ENCODE results near the gene MOG. TPM values are rescaled to one million over a fixed set of nuclear protein-coding genes. Genes with fewer than 3 reads are reported as not detected.
"Not testable (repeated sequence)": the region's sequence is repeated elsewhere in the genome, so short reads cannot be mapped to it uniquely, and the experiment has no call there.

The MOG gene
- total RNA-seq, 1 donor from 2014 or later = not detected

GRCh38 chr6:29637247-29637646 is 19.6 kb upstream of the MOG start:
- no peak for DNase-seq (ENCODE audit: low read depth, low spot score)

- no peak for DNase-seq (ENCODE audit: low read depth, low spot score)
Observed at GRCh38 chr6:29641430-29642148, 15.3 kb upstream of the MOG start.

- no peak for DNase-seq (ENCODE audit: low read depth, low spot score)
Observed at GRCh38 chr6:29647927-29648642, 8.8 kb upstream of the MOG start.

- peak; percentile 88 for DNase-seq (ENCODE audit: low read depth, low spot score)
Observed at GRCh38 chr6:29649701-29650673, 6.9 kb upstream of the MOG start.

GRCh38 chr6:29651413-29652197 is 5.3 kb upstream of the MOG start:
- no peak for DNase-seq (ENCODE audit: low read depth, low spot score)

- DNase-seq (ENCODE audit: low read depth, low spot score) = no peak
Observed at GRCh38 chr6:29652198-29652584, 4.7 kb upstream of the MOG start.

- DNase-seq (ENCODE audit: low read depth, low spot score) = peak; percentile 45
Observed at GRCh38 chr6:29653452-29654038, 3.3 kb upstream of the MOG start.

GRCh38 chr6:29655658-29656057 is 1.2 kb upstream of the MOG start:
- no peak for DNase-seq (ENCODE audit: low read depth, low spot score)

GRCh38 chr6:29656157-29656556 is 735 bp upstream of the MOG start:
- no peak for DNase-seq (ENCODE audit: low read depth, low spot score)

- DNase-seq (ENCODE audit: low read depth, low spot score) = no peak
Observed at GRCh38 chr6:29661071-29661470, 4.2 kb downstream of the MOG start.

- DNase-seq (ENCODE audit: low read depth, low spot score) = not testable (repeated sequence)
Observed at GRCh38 chr6:29661502-29662141, 4.7 kb downstream of the MOG start.

- DNase-seq (ENCODE audit: low read depth, low spot score) = no peak
Observed at GRCh38 chr6:29663300-29664042, 6.6 kb downstream of the MOG start.

- no peak for DNase-seq (ENCODE audit: low read depth, low spot score)
Observed at GRCh38 chr6:29665942-29666825, 9.3 kb downstream of the MOG start.

- no peak for DNase-seq (ENCODE audit: low read depth, low spot score)
Observed at GRCh38 chr6:29666826-29667130, 9.9 kb downstream of the MOG start.

- no peak for DNase-seq (ENCODE audit: low read depth, low spot score)
Observed at GRCh38 chr6:29667158-29667557, 10.3 kb downstream of the MOG start.

- no peak for DNase-seq (ENCODE audit: low read depth, low spot score)
Observed at GRCh38 chr6:29671026-29671425, 14.1 kb downstream of the MOG start.

GRCh38 chr6:29672116-29672515 is 15.2 kb downstream of the MOG start:
- not testable (repeated sequence) for DNase-seq (ENCODE audit: low read depth, low spot score)

GRCh38 chr6:29673161-29673560 is 16.3 kb downstream of the MOG start:
- no peak for DNase-seq (ENCODE audit: low read depth, low spot score)

- no peak for DNase-seq (ENCODE audit: low read depth, low spot score)
Observed at GRCh38 chr6:29674008-29674407, 17.1 kb downstream of the MOG start.
